Umbilical cord (tissue), 2 donors: ENCODE measurements around the gene TOMM7. TPM values are rescaled to one million over a fixed set of nuclear protein-coding genes. Genes with fewer than 3 reads are reported as not detected.
"Not testable (repeated sequence)": the region's sequence is repeated elsewhere in the genome, so short reads cannot be mapped to it uniquely, and the experiment has no call there.

Source experiments
- DNase-seq: peaks from one replicate; pipeline ENCODE4 v3.0.0-alpha.2; 2015; ENCODE audit warnings: low spot score
- total RNA-seq: library from RNA; depleted of rRNA; stranded (reverse); fragments of >200 nt; gene quantifications from one replicate; pipeline ENCODE4 v1.2.3, GENCODE V29; 2014; ENCODE audit warnings: low replicate concordance; ENCODE audit not compliant: insufficient read depth

The TOMM7 gene
- total RNA-seq, 1 donor from 2014 or later: 273 TPM

DNA sequence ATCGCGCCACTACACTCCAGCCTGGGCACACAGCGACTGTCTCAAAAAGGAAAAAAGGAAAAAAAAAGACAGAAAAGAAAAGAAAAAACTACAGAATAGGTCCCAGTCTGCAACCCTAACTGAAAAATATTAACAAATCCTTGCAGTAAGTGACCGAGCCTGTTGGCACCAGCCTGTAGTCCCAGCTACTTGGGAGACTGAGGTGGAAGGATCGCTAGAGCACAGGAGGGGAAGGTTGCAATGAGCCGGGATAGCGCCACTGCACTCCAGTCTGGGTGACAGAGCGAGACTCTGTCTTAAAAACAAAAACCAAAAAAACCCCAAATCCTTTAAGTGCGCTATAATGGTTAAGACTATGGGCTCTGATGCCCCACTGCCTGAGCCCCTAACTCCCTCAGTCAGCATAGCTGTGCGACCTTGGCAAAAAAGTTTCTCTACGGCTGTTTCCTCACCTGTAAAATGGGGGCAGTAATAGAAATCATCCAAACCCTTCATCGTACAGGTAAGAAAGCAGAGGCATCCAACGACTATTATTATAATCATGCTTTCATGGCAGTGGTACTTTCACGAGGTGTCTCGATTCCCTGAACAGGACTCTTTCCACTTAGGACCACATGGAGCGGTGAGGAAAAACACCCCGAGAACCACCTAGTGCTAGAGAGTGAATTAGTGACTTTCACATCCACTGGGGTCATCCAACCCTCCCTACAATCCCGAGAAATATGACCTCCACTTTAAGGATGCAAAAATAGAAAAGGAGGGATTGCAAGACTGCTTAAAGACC lies 755 bp downstream of the TOMM7 start:
- peak; percentile 29 for DNase-seq

DNA sequence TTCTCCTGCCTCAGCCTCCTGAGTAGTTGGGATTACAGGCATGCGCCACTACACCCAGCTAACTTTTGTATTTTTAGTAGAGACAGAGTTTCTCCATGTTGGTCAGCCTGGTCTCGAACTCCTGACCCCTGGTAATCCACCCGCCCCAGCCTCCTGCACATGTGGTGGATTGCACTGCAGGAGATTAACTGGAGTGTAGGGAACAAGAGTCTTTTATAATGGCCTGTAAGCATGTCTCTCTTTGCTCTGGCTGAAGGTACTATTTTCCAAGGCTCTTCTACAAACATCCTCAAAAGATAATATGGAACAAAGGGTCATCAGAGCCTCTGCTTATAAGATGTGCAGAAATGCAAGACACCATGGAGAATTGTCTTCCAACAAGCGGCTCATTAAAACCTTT lies 3.2 kb downstream of the TOMM7 start:
- no peak for DNase-seq

- DNase-seq: no peak
These were observed 8.1 kb downstream of the TOMM7 start for GRCh38 chr7:22814261-22815208.

DNA sequence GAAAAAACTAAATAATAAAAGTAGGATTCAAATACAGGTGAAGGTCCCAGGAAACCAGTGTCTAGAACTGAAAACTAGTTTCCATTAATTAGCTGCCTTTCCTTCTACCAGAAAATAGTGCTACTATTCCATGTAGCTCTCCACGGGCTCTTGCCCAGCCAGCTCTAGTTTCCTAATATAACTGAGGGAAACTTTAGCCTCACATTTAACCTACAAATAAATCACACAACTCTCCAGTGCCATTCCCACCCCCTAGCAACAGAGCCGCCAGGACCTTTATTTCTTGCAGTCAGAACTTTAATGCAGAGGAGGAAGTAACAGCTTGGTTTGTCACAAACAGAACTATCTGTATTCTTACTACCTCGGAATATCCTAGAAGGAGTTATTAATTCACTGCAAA lies 10.3 kb downstream of the TOMM7 start:
- no peak for DNase-seq

DNA sequence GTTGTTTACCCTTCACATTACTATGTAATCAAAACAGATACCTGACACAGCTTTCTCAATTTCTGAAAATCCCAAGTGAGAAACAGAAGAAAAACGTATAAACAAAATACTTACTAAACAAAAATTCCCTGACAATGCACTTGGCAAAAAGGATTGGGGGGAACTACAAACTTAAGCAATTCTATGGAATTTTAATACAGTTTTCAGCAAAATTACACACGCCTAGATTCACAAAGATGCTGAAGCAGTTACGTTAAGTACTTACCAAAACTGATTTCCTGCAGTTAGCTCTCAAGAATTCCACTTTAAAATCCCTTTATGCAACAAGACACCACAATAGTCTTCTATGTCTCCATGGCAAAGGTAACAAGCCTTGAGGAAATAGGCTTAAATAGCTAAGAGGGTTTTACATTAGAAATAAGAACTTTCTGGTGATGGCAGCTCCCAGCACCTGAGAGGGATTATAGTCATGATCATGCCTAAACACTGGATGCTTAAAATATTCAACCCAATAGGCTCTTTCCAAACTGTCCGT lies 10.8 kb downstream of the TOMM7 start:
- DNase-seq: no peak

- DNase-seq: no peak
These were observed 11.8 kb downstream of the TOMM7 start for GRCh38 chr7:22810843-22811242.

DNA sequence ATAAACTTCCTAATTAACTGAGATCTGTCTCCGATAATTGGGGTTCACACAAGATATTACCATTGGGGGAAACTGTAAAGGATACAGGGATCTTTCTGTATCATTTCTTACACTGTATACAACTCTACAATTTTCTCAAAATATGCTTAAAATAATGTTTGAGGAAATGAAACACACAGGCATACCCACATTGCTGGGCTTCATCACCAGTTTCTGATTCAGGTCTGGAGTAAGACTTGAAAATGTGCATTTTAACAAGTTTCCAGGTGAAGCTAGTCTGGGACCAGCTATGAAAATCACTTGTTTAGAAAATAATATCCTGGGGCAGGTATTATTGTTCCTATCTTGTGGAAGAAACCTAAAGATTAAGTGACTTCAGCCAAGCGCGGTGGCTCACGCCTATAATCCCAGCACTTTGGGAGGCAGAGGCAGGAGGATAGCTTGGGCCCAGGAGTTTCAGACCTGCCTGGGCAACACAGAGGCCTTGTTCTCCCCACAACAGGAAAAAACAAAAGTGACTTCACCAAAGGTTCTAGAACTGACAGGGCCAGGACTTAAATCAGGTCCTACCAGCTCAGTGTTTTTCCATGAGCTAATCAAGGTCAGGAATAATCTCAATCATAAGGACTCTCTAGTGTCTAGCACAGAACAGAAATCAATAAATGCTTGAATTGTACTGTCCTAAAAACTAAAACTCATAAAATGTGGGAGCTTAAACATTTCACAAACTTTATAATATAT lies 12.6 kb downstream of the TOMM7 start:
- no peak for DNase-seq

GRCh38 chr7:22808140-22808539 lies 14.5 kb downstream of the TOMM7 start:
- DNase-seq: no peak

- DNase-seq: no peak
These were observed 15.9 kb downstream of the TOMM7 start for GRCh38 chr7:22806752-22807151.

DNA sequence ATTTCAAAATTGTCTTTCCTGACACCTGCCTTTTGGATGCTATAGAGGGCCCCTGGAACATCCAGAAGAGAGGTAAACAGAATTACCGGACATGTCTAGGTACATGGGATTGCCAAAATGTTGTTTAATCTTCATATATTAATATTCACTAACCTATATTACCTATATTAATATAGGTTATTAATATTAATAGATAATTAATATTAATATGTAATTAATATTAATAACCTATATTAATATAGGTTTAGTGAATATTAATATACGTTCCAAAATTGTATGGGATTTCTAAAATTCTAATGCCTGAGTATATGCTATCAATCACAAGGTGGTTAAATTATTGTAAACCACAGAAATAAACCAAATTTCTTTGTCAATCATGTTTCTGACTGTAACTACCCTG lies 17.4 kb downstream of the TOMM7 start:
- no peak for DNase-seq

DNA sequence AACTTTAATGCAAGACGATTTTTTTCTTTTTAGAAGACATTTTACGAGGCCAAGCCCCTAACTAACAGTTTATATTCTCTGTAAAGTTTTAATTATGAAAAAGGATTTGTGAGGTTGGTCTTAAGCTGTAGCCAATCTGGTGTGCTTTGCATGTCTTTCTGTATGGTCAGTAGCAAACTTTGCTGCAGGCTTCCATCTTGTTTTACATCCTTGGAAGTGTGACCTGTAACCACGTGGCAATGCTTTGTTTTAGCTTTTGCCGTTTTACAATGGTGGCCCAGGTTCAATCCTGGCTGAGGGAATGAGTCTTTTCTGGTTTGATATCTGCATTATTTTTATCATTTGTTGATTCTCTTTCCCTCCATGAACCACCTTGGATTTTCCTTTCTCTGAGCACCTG lies 19.8 kb downstream of the TOMM7 start:
- not testable (repeated sequence) for DNase-seq

DNA sequence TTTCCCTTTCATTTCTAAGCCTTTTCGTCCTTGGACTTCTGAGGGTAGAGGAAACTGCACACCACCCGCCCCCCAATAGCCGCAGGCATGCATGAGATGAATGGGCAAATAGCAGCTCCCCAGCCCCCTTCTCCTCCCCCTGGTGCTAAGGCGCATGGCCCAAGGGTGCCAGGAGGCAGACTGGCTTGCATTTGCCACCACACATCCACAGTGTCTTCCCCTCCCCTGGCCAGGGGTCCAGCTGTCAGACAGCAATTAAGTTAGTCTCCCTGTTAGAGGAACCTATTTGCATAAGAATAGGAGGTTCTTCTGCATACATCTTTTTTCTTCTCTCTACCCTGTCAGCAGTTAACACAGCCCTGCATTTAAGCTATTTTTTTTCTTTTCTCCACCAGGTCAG lies 20.2 kb downstream of the TOMM7 start:
- DNase-seq: no peak

- no peak for DNase-seq
These were observed 20.7 kb downstream of the TOMM7 start for GRCh38 chr7:22801912-22802311.

- no peak for DNase-seq
These were observed 23.0 kb downstream of the TOMM7 start for GRCh38 chr7:22799633-22800032.

DNA sequence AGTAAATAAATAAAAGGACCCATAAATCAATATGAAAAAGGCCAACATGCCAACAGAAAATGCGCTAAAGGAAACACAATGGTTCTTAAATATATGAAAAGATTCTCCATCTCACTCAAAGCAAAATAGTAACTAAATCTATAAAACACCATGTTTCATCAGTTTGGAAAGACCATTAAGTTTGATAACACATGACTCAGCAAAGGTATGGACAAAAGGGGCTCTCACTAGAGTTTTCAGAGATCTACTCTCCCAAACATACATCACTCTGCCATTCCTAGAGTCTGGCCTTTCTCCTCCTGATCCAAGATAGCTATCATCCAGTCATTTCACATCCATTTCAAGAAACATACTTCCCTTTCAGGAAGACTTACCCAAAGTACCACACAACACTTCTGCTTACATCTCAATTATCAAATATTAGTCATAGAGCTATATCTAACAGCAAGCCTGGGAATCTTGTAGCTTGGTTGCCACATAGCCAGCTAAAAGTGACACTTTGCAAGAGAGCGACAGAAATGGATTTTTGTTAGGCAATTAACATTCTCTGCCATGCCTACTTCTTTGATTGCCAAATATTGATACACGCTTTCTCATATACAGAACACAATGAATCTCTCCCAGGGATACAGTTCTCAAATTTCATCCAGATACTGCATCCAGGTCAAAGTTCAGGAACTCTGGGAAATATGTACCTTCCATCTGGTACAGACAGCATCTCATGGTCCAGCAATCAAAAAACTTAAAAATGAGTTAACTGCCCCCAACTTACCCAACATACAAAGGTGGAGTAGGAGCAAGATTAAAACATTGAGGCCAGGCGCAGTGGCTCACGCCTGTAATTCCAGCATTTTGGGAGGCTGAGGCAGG lies 28.8 kb downstream of the TOMM7 start:
- no peak for DNase-seq

- DNase-seq: no peak
These were observed 31.2 kb downstream of the TOMM7 start for GRCh38 chr7:22791204-22792158.

DNA sequence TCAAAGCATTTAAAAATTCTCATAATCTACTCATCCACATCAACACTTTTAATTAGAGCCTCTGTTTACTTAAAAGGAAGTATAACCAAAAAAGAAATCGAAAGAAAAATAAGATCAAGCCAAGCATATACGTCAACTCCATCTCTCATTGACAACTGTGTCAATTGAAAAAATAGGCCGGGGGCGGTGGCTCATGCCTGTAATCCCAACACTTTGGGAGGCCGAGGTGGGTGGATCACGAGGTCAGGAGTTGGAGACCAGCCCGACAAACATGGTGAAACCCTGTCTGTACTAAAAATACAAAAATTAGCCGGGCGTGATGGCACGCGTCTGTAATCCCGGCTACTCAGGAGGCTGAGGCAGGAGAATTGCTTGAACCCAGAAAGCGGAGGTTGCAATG lies 32.0 kb downstream of the TOMM7 start:
- not testable (repeated sequence) for DNase-seq

DNA sequence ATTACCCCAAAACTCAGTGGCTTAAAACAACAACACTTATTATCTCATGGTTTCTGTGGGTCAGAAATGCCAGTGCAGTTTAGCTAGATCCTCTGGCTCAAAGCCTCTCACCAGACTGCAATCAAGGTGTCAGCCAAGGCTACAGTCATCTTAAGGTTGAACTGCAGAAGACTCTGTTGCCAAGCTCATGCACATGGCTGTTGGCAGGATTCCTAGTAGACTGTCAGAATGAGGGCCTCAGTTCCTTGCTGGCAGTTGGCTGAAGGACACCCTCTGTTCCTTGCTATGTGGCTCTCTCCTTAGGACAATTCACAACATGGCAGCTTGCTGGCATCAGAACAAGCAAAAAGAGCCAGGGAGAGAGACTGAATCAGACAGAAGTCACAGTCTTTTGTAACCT lies 34.7 kb downstream of the TOMM7 start:
- no peak for DNase-seq

DNA sequence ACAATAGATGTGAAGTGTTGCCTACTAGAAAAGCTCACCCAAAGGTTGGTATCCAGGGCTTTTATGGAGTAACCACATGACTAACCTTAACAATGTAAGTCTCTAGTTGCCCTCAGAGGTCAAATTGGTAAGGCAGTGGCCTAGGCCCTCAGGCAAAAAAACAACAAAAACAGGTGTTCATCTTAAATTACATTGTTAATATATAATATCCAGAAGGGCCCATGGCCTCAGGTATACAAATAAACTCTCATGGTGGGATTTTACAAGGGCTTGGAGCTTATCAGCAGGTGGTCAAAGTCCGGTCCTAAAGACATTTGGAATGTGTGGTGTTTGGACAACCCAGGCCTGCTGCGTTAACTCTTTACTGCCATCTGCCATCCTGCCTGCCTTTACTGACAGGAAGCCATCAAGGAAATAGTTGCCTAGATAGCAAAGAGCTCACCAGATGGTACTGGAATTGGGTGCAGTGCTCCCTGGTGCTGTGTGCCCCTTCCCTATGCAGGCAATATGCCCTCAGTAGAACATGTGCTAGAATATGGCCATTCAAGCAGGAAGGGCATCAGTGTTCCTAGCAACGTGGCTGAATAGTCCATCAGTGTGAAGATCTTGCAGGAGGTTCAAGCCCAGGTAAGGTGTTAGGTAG lies 36.2 kb downstream of the TOMM7 start:
- no peak for DNase-seq
